ENCODE measurements around the gene MAP2K4. TPM values are rescaled to one million over a fixed set of nuclear protein-coding genes. Genes with fewer than 3 reads are reported as not detected.
"Not testable (repeated sequence)": the region's sequence is repeated elsewhere in the genome, so short reads cannot be mapped to it uniquely, and the experiment has no call there.

MAP2K4 gene
- total and polyA plus RNA-seq, 2 experiments from 2014 or later: 43.4 to 76.9 TPM

DNA sequence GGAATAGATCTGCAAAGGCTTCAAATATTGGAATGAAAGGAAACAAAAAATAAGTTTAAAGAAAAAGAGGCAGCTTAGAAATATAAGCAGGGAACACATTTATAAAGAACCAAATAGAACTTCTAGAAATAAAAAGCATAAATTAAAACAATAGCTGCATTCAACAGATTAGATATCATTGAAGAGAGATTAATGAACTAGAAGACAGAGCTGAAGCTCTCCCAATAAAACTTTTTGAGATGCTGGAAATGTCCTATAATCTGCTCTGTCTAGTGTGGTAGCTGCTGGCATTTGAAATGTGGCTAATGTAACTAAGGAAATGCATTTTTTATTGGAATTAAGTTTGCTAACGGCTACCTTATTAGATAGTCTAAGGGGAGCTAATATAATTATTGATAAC lies 115.6 kb downstream of the MAP2K4 start:
- H3K36me3 ChIP-seq: peaks cover 16% of the 10 kb centered on the region
- no peaks in the 10 kb centered on the region for H3K27me3 ChIP-seq
- H3K4me1 ChIP-seq (ENCODE audit: low read depth): no peaks in the 10 kb centered on the region
- TF ChIP-seq CTCF (IDR thresholded peaks at IDR 0.05; ENCODE audit: low read depth, low read length): no peak
- H3K9me3 ChIP-seq (ENCODE audit: low read depth): no peaks in the 10 kb centered on the region
- no peak for DNase-seq (ENCODE audit: low read depth in 1 of 2, low spot score in 1 of 2)
- no peak overlapping the region for H3K27ac ChIP-seq
- no peak overlapping the region for H3K4me3 ChIP-seq

GRCh38 chr17:12136646-12137045 lies 116.0 kb downstream of the MAP2K4 start:
- no peak for DNase-seq (ENCODE audit: low read depth in 1 of 2, low spot score in 1 of 2)
- Histone ChIP-seq H3K27me3 (no peaks in the 10 kb centered on the region), H3K4me3 (no peak overlapping the region), H3K36me3 (peaks cover 18% of the 10 kb centered on the region), H3K9me3 (ENCODE audit: low read depth) (no peaks in the 10 kb centered on the region), H3K27ac (no peak overlapping the region), H3K4me1 (ENCODE audit: low read depth) (no peaks in the 10 kb centered on the region)
- no peak for TF ChIP-seq CTCF (IDR thresholded peaks at IDR 0.05; ENCODE audit: low read depth, low read length)

DNA sequence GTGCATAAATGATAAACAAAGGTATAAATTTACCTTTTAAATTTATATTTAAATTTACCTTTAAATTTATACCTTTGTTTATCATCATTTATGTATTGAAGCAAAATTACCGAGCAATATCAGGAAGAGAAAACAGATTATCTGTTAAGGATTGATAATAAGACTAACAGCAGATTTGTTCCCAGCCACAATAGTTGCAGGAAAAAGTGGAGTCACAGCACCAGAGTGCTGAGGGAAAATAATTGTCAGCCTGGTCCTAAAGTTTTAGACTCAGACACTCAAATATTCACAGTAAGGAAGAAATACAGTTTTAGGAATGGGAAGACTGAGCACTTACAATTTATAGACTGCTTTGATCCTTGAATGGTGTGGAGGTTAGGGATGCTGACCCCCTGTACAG lies 117.2 kb downstream of the MAP2K4 start:
- no peak overlapping the region for H3K4me3 ChIP-seq
- no peak for TF ChIP-seq CTCF (IDR thresholded peaks at IDR 0.05; ENCODE audit: low read depth, low read length)
- H3K36me3 ChIP-seq: peaks cover 23% of the 10 kb centered on the region
- no peaks in the 10 kb centered on the region for H3K9me3 ChIP-seq (ENCODE audit: low read depth)
- no peaks in the 10 kb centered on the region for H3K4me1 ChIP-seq (ENCODE audit: low read depth)
- no peaks in the 10 kb centered on the region for H3K27me3 ChIP-seq
- DNase-seq (ENCODE audit: low read depth in 1 of 2, low spot score in 1 of 2): no peak
- H3K27ac ChIP-seq: no peak overlapping the region

- Histone ChIP-seq H3K9me3 (ENCODE audit: low read depth) (no peaks in the 10 kb centered on the region), H3K4me3 (no peak overlapping the region), H3K27me3 (no peaks in the 10 kb centered on the region), H3K36me3 (peaks cover 24% of the 10 kb centered on the region), H3K27ac (no peak overlapping the region), H3K4me1 (ENCODE audit: low read depth) (no peaks in the 10 kb centered on the region)
- no peak for DNase-seq (ENCODE audit: low read depth in 1 of 2, low spot score in 1 of 2)
- TF ChIP-seq CTCF (IDR thresholded peaks at IDR 0.05; ENCODE audit: low read depth, low read length): no peak
Observed at GRCh38 chr17:12140685-12141084, 120.0 kb downstream of the MAP2K4 start.

GRCh38 chr17:12162187-12162586 lies 141.5 kb downstream of the MAP2K4 start:
- not testable (repeated sequence) for H3K4me1 ChIP-seq (ENCODE audit: low read depth); H3K9me3 ChIP-seq (ENCODE audit: low read depth); H3K36me3 ChIP-seq; H3K4me3 ChIP-seq; H3K27ac ChIP-seq; DNase-seq (ENCODE audit: low read depth in 1 of 2, low spot score in 1 of 2); H3K27me3 ChIP-seq

- Histone ChIP-seq H3K4me3 (no peak overlapping the region), H3K27me3 (no peaks in the 10 kb centered on the region), H3K36me3 (no peaks in the 10 kb centered on the region), H3K27ac (no peak overlapping the region), H3K9me3 (ENCODE audit: low read depth) (no peaks in the 10 kb centered on the region), H3K4me1 (ENCODE audit: low read depth) (no peaks in the 10 kb centered on the region)
- TF ChIP-seq CTCF (IDR thresholded peaks at IDR 0.05; ENCODE audit: low read depth, low read length): no peak
- DNase-seq (ENCODE audit: low read depth in 1 of 2, low spot score in 1 of 2): no peak
Observed at GRCh38 chr17:12164085-12164484, 143.4 kb downstream of the MAP2K4 start.

Measured in cardiac muscle cell (in vitro differentiated cells and primary cell).